Subcutaneous abdominal adipose tissue (tissue), 5 donors: ENCODE data around the gene KDM4B.

Experiments used
- H3K27ac ChIP-seq: one replicate; pipeline ENCODE4 v1.7.0; 2013; ENCODE audit warnings: low read depth, mild to moderate bottlenecking, inconsistent platforms, low read length, moderate library complexity
- H3K27me3 ChIP-seq, 5 donors: one replicate each; pipeline ENCODE4 v1.7.0; 2013; ENCODE audit warnings: low read length in 5 of 5, inconsistent platforms in 1 of 5; ENCODE audit not compliant: control insufficient read depth in 5 of 5, insufficient read depth in 4 of 5
- H3K36me3 ChIP-seq, 5 donors: one replicate each; pipeline ENCODE4 v1.7.0; 2013; ENCODE audit warnings: low read length in 5 of 5; ENCODE audit not compliant: control insufficient read depth in 5 of 5, insufficient read depth in 5 of 5
- H3K4me1 ChIP-seq, 5 donors: one replicate each; pipeline ENCODE4 v1.7.0; 2013; ENCODE audit warnings: low read length in 5 of 5, mild to moderate bottlenecking in 3 of 5, moderate library complexity in 1 of 5; ENCODE audit not compliant: control insufficient read depth in 5 of 5, insufficient read depth in 5 of 5
- H3K4me3 ChIP-seq, 5 donors: one replicate each; pipeline ENCODE4 v1.7.0; 2013; ENCODE audit warnings: low read length in 5 of 5, low read depth in 1 of 5
- H3K9ac ChIP-seq, 5 donors: one replicate each; pipeline ENCODE4 v1.7.0; 2013; ENCODE audit warnings: low read length in 5 of 5, mild to moderate bottlenecking in 4 of 5, moderate library complexity in 3 of 5
- H3K9me3 ChIP-seq, 5 donors: one replicate each; pipeline ENCODE4 v1.7.0; 2013; ENCODE audit warnings: low read length in 5 of 5; ENCODE audit not compliant: control insufficient read depth in 5 of 5
- donor health status: healthy.
- donor health status: healthy.
- donor health status: healthy.
- donor health status: healthy.
- donor health status: healthy.

The KDM4B gene

DNA sequence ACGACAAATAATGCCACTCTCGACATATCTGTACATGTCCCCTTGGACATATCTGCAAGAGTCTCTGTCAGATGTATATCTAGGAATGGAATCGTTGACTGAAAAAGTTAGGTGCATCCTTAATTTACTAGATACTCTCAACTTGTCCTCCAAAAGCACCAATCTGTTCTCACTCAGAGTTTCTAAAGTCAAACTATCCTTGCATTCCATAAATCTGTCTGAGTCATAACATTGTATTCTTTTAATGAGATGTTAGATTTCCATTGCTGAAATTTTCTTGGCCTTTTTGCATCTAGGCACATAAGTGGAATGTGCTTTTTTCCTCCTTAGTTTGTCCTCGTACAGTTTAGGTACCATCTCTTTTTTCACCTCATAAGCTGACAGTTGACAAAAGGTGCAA, 231.9 kb downstream of the KDM4B start:
- peaks cover 6 to 34% (median 25%) of the 10 kb centered on the region in 5 donors for H3K9me3 ChIP-seq
- H3K9ac ChIP-seq = no peak overlapping the region
- peaks cover 0 to 7% (median 6%) of the 10 kb centered on the region in 5 donors for H3K36me3 ChIP-seq
- no peak overlapping the region for H3K4me3 ChIP-seq
- H3K27ac ChIP-seq = no peak overlapping the region
- no peaks in the 10 kb centered on the region for H3K4me1 ChIP-seq
- H3K27me3 ChIP-seq = no peaks in the 10 kb centered on the region

DNA sequence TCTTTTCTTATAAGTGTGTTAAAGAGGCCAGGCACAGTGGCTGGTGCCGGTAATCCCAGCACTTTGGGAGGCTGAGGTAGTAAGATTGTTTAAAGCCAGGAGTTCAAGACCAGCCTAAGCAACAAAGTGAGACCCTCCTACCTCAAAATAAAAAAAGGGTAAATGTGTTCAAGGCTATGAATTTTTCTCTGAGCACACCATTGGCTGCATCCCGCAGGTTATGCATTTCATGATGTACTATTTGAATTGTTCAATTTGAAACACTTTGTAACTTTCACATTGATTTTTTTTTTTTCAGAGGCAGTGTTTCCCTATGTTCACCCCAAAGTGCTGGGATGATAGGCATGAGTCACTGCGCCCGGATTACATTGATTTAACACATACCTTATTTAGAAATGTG, 233.6 kb downstream of the KDM4B start:
- Histone ChIP-seq H3K36me3 (peaks cover 0 to 17% (median 16%) of the 10 kb centered on the region in 5 donors), H3K4me3 (no peak overlapping the region), H3K4me1 (no peaks in the 10 kb centered on the region), H3K9ac (no peak overlapping the region), H3K9me3 (peaks cover 6 to 34% (median 25%) of the 10 kb centered on the region in 5 donors), H3K27me3 (no peaks in the 10 kb centered on the region), H3K27ac (no peak overlapping the region)
